ENCODE data around the gene MXD4. TPM values are rescaled to one million over a fixed set of nuclear protein-coding genes. Genes with fewer than 3 reads are reported as not detected.

The MXD4 gene
- total and polyA plus RNA-seq, 2 experiments from 2014 or later, result 6.9 to 19.9 TPM

DNA sequence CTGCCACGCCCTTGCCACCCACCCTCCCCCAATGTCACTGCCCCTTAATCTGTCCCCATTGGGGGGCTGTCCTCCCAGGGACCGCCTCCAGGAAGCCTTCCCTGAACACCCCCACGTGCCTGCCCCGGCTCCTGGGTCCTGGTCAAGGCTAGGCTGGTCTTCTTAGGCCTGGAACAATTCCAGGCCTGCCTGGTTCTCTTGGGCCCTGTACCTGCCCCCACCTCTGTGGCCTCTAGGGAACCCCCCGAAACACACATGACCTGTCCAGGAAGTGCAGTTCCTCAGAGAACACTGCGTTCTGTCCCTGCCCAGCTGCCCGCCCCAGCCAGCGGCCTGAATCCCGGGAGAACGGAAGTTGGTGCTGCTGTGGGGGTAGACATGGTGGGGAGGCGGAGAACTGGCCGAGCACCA lies 5.1 kb downstream of the MXD4 start:
- Histone ChIP-seq H3K79me2 (replicated peaks; ENCODE audit: insufficient read depth) (no peaks in the 10 kb centered on the region), H3F3A (replicated peaks; ENCODE audit: low read depth) (no peaks in the 10 kb centered on the region), H3K27ac (ENCODE audit: low read depth) (no peak overlapping the region), H3K4me1 (ENCODE audit: insufficient read depth) (peaks cover 5% of the 10 kb centered on the region; the same call in 1 of the 2 replicates), H2AFZ (no peak overlapping the region), H3K4me2 (no peak overlapping the region), H3K36me3 (ENCODE audit: insufficient read depth) (no peaks in the 10 kb centered on the region), H3K4me3 (no peak overlapping the region), H3K9me2 (ENCODE audit: insufficient read depth) (no peaks in the 10 kb centered on the region), H4K20me1 (replicated peaks; ENCODE audit: insufficient read depth) (no peaks in the 10 kb centered on the region), H3K27me3 (ENCODE audit: insufficient read depth) (no peaks in the 10 kb centered on the region)
- Mint-ChIP-seq H3K4me3 (no peak overlapping the region; the same call in 2 of the 3 replicates), H3K27me3 (ENCODE audit: insufficient read depth, low read depth, poor library complexity) (peaks cover 7% of the 10 kb centered on the region), H3K4me1 (peaks cover 15% of the 10 kb centered on the region), H3K36me3 (ENCODE audit: low read depth) (no peaks in the 10 kb centered on the region; the same call in 2 of the 3 replicates), H3K9me3 (no peaks in the 10 kb centered on the region), H3K27ac (no peak overlapping the region)
- ATAC-seq (no peak), DNase-seq (ENCODE audit: low spot score) (no peak)
- TF ChIP-seq STAT1 (IDR thresholded peaks at IDR 0.05; ENCODE audit: unreplicated experiment), result no peak
- TF ChIP-seq POLR2AphosphoS5 (IDR thresholded peaks at IDR 0.05; ENCODE audit: low read depth), result no peak
- no peak for TF ChIP-seq CREB1 (CRISPR knock-in tag; IDR thresholded peaks at IDR 0.05; ENCODE audit: low read depth)
- no peak for TF ChIP-seq JUNB (IDR thresholded peaks at IDR 0.05; ENCODE audit: unreplicated experiment)
- no peak for TF ChIP-seq ZNF331 (CRISPR knock-in tag; IDR thresholded peaks at IDR 0.05; ENCODE audit: low read depth)
- TF ChIP-seq, protein P1, sequence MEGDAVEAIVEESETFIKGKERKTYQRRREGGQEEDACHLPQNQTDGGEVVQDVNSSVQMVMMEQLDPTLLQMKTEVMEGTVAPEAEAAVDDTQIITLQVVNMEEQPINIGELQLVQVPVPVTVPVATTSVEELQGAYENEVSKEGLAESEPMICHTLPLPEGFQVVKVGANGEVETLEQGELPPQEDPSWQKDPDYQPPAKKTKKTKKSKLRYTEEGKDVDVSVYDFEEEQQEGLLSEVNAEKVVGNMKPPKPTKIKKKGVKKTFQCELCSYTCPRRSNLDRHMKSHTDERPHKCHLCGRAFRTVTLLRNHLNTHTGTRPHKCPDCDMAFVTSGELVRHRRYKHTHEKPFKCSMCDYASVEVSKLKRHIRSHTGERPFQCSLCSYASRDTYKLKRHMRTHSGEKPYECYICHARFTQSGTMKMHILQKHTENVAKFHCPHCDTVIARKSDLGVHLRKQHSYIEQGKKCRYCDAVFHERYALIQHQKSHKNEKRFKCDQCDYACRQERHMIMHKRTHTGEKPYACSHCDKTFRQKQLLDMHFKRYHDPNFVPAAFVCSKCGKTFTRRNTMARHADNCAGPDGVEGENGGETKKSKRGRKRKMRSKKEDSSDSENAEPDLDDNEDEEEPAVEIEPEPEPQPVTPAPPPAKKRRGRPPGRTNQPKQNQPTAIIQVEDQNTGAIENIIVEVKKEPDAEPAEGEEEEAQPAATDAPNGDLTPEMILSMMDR (conservative IDR thresholded peaks at IDR 0.05; ENCODE audit: low read depth in 2 of 2), result no peak
- TF ChIP-seq, protein P2, sequence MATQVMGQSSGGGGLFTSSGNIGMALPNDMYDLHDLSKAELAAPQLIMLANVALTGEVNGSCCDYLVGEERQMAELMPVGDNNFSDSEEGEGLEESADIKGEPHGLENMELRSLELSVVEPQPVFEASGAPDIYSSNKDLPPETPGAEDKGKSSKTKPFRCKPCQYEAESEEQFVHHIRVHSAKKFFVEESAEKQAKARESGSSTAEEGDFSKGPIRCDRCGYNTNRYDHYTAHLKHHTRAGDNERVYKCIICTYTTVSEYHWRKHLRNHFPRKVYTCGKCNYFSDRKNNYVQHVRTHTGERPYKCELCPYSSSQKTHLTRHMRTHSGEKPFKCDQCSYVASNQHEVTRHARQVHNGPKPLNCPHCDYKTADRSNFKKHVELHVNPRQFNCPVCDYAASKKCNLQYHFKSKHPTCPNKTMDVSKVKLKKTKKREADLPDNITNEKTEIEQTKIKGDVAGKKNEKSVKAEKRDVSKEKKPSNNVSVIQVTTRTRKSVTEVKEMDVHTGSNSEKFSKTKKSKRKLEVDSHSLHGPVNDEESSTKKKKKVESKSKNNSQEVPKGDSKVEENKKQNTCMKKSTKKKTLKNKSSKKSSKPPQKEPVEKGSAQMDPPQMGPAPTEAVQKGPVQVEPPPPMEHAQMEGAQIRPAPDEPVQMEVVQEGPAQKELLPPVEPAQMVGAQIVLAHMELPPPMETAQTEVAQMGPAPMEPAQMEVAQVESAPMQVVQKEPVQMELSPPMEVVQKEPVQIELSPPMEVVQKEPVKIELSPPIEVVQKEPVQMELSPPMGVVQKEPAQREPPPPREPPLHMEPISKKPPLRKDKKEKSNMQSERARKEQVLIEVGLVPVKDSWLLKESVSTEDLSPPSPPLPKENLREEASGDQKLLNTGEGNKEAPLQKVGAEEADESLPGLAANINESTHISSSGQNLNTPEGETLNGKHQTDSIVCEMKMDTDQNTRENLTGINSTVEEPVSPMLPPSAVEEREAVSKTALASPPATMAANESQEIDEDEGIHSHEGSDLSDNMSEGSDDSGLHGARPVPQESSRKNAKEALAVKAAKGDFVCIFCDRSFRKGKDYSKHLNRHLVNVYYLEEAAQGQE (IDR thresholded peaks at IDR 0.05; ENCODE audit: unreplicated experiment), result no peak
- TF ChIP-seq EZH2phosphoT487 (IDR thresholded peaks at IDR 0.05; ENCODE audit: unreplicated experiment), result no peak

DNA sequence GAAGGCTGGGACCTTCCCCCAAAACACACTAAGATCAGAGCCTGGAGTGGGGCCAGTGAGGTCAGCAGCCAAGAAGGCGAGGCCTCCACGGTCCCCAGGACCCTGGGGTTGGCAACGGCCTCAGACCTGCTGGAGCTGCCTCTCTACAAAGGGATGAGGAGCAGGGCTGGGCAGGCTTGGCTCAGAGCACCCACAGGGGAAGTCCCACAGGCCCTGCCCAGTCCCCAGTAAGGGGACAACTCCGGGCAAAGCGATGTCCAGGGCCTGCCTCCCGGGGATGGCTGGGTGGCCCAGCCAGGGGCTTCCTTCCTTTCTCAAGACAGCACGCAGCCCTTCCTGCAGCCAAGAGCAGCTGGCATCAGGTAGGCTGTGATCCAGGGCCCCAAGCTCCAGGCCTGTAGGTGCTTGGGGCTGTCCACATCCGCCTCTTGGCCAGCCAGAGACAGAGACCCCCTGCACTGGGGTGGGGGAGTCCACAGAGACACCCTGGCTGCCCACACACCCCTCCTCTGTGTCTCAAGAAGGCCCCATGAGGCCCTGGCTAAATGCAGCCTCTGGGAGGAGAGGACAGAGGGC lies 5.7 kb downstream of the MXD4 start:
- Mint-ChIP-seq H3K4me3 (no peak overlapping the region), H3K27ac (no peak overlapping the region), H3K9me3 (no peaks in the 10 kb centered on the region), H3K27me3 (ENCODE audit: insufficient read depth, low read depth, poor library complexity) (peaks cover 7% of the 10 kb centered on the region), H3K36me3 (ENCODE audit: low read depth) (no peaks in the 10 kb centered on the region; the same call in 2 of the 3 replicates), H3K4me1 (peaks cover 15% of the 10 kb centered on the region)
- ATAC-seq (no peak), DNase-seq (ENCODE audit: low spot score) (no peak)
- no peaks in the 10 kb centered on the region for H3K27me3 ChIP-seq (ENCODE audit: insufficient read depth)
- H3K79me2 ChIP-seq (replicated peaks; ENCODE audit: insufficient read depth), result no peaks in the 10 kb centered on the region
- no peaks in the 10 kb centered on the region for H4K20me1 ChIP-seq (replicated peaks; ENCODE audit: insufficient read depth)
- peaks cover 5% of the 10 kb centered on the region; the same call in 1 of the 2 replicates for H3K4me1 ChIP-seq (ENCODE audit: insufficient read depth)
- no peak overlapping the region for H3K4me3 ChIP-seq
- H3F3A ChIP-seq (replicated peaks; ENCODE audit: low read depth), result no peaks in the 10 kb centered on the region
- no peaks in the 10 kb centered on the region for H3K36me3 ChIP-seq (ENCODE audit: insufficient read depth)
- no peaks in the 10 kb centered on the region for H3K9me2 ChIP-seq (ENCODE audit: insufficient read depth)
- H3K4me2 ChIP-seq, result no peak overlapping the region
- H3K27ac ChIP-seq (ENCODE audit: low read depth), result no peak overlapping the region
- no peak overlapping the region for H2AFZ ChIP-seq
- TF ChIP-seq, protein P1 (conservative IDR thresholded peaks at IDR 0.05; ENCODE audit: low read depth in 2 of 2), result no peak
- TF ChIP-seq CREB1 (CRISPR knock-in tag; IDR thresholded peaks at IDR 0.05; ENCODE audit: low read depth), result no peak
- TF ChIP-seq POLR2AphosphoS5 (IDR thresholded peaks at IDR 0.05; ENCODE audit: low read depth), result no peak
- no peak for TF ChIP-seq STAT1 (IDR thresholded peaks at IDR 0.05; ENCODE audit: unreplicated experiment)
- TF ChIP-seq ZNF114 (CRISPR knock-in tag; IDR thresholded peaks at IDR 0.05), result no peak
- TF ChIP-seq JUNB (IDR thresholded peaks at IDR 0.05; ENCODE audit: unreplicated experiment), result no peak
- no peak for TF ChIP-seq ZNF331 (CRISPR knock-in tag; IDR thresholded peaks at IDR 0.05; ENCODE audit: low read depth)
- TF ChIP-seq, protein P3, sequence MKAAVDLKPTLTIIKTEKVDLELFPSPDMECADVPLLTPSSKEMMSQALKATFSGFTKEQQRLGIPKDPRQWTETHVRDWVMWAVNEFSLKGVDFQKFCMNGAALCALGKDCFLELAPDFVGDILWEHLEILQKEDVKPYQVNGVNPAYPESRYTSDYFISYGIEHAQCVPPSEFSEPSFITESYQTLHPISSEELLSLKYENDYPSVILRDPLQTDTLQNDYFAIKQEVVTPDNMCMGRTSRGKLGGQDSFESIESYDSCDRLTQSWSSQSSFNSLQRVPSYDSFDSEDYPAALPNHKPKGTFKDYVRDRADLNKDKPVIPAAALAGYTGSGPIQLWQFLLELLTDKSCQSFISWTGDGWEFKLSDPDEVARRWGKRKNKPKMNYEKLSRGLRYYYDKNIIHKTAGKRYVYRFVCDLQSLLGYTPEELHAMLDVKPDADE (IDR thresholded peaks at IDR 0.05), result no peak
- no peak for TF ChIP-seq NANOG (IDR thresholded peaks at IDR 0.05; ENCODE audit: borderline replicate concordance)
